ENCODE data around the gene ADORA1.

ADORA1 gene

GRCh38 chr1:203095061-203095690, 32.4 kb upstream of the ADORA1 start:
- peak; percentile 38 for DNase-seq

GRCh38 chr1:203096566-203096965, 31.0 kb upstream of the ADORA1 start:
- peak; percentile 96 for DNase-seq

GRCh38 chr1:203097001-203097400, 30.5 kb upstream of the ADORA1 start:
- DNase-seq: peak; percentile 51

- no peak for DNase-seq
Measured at GRCh38 chr1:203098445-203098844, 29.1 kb upstream of the ADORA1 start.

- DNase-seq: peak; percentile 57
Measured at GRCh38 chr1:203098914-203099520, 28.5 kb upstream of the ADORA1 start.

GRCh38 chr1:203099805-203100515, 27.6 kb upstream of the ADORA1 start:
- DNase-seq: no peak

- no peak for DNase-seq
Measured at GRCh38 chr1:203100516-203100869, 27.0 kb upstream of the ADORA1 start.

GRCh38 chr1:203101813-203102634, 25.5 kb upstream of the ADORA1 start:
- peak; percentile 47 for DNase-seq

- DNase-seq: peak; percentile 69
Measured at GRCh38 chr1:203103216-203103615, 24.3 kb upstream of the ADORA1 start.

GRCh38 chr1:203103829-203104495, 23.6 kb upstream of the ADORA1 start:
- DNase-seq: peak; percentile 69

- no peak for DNase-seq
Measured at GRCh38 chr1:203104789-203105390, 22.6 kb upstream of the ADORA1 start.

- DNase-seq: peak; percentile 59
Measured at GRCh38 chr1:203112475-203112874, 15.1 kb upstream of the ADORA1 start.

GRCh38 chr1:203113308-203113707, 14.2 kb upstream of the ADORA1 start:
- DNase-seq: no peak

- DNase-seq: no peak
Measured at GRCh38 chr1:203114202-203114601, 13.3 kb upstream of the ADORA1 start.

- DNase-seq: peak; percentile 75
Measured at GRCh38 chr1:203116091-203116820, 11.3 kb upstream of the ADORA1 start.

- DNase-seq: peak; percentile 93
Measured at GRCh38 chr1:203117611-203118575, 9.6 kb upstream of the ADORA1 start.

- peak; percentile 49 for DNase-seq
Measured at GRCh38 chr1:203120325-203121153, 7.0 kb upstream of the ADORA1 start.

- DNase-seq: no peak
Measured at GRCh38 chr1:203121186-203122015, 6.1 kb upstream of the ADORA1 start.

- no peak for DNase-seq
Measured at GRCh38 chr1:203122159-203122558, 5.4 kb upstream of the ADORA1 start.
